K562 (cell line): ENCODE data around the gene KCNN4. TPM values are rescaled to one million over a fixed set of nuclear protein-coding genes. Genes with fewer than 3 reads are reported as not detected.

Source experiments
- CEBPG ChIP-seq, 3 experiments: fragments of 200-800 bp in 1 of 3; sonication (Bioruptor generic) in 1 of 3; sonication (generic) in 1 of 3; formaldehyde crosslinking in 1 of 3; IDR thresholded peaks in 2 of 3; conservative IDR thresholded peaks in 1 of 3; 2 replicates each; pipeline versions ENCODE4 v1.6.1 to v1.8.0; 2016 to 2022; ENCODE audit warnings: missing compliant biosample characterization in 2 of 3, missing genetic modification characterization in 2 of 3, mild to moderate bottlenecking in 1 of 3, missing genetic modification reagents in 1 of 3
- ELF4 ChIP-seq: fragments of 450-650 bp; formaldehyde crosslinking; IDR thresholded peaks from 2 replicates; pipeline ENCODE4 v1.4.0; 2022; ENCODE audit warnings: missing genetic modification characterization
- EZH2 ChIP-seq: IDR thresholded peaks from 2 replicates; pipeline ENCODE4 v1.6.1; 2012; ENCODE audit warnings: low read depth, mild to moderate bottlenecking, inconsistent platforms, low read length, borderline replicate concordance
- FOS ChIP-seq: IDR thresholded peaks from 3 replicates; pipeline ENCODE4 v1.6.1; 2011; ENCODE audit not compliant: insufficient read length; ENCODE audit errors: extremely low read depth
- GTF2B ChIP-seq: IDR thresholded peaks from 2 replicates; pipeline ENCODE4 v1.6.1; 2011; ENCODE audit not compliant: insufficient read length; ENCODE audit errors: extremely low read depth
- GTF3C2 ChIP-seq: IDR thresholded peaks from 3 replicates; pipeline ENCODE4 v1.6.1; 2011; ENCODE audit warnings: borderline replicate concordance, mild to moderate bottlenecking, moderate library complexity; ENCODE audit not compliant: insufficient read length; ENCODE audit errors: extremely low read depth
- HCFC1 ChIP-seq: IDR thresholded peaks from 2 replicates; pipeline ENCODE4 v1.6.1; 2012; ENCODE audit warnings: low read depth, low read length, improper control_type of control experiment
- MIER1 ChIP-seq: fragments of 450-650 bp; IDR thresholded peaks from 2 replicates; pipeline ENCODE4 v1.6.1; 2016; ENCODE audit warnings: antibody characterized with exemption, mild to moderate bottlenecking, low read depth
- NR2C2 ChIP-seq, 2 experiments: fragments of 200-800 bp in 1 of 2; sonication (Bioruptor generic) in 1 of 2; sonication (generic) in 1 of 2; formaldehyde crosslinking in 1 of 2; IDR thresholded peaks; 2 replicates each; pipeline versions ENCODE4 v1.6.1 to v1.8.0; 2016 to 2022; ENCODE audit warnings: mild to moderate bottlenecking in 1 of 2, missing compliant biosample characterization in 1 of 2, missing genetic modification characterization in 1 of 2, missing genetic modification reagents in 1 of 2
- OTX1 ChIP-seq: fragments of 450-650 bp; formaldehyde crosslinking; IDR thresholded peaks from 2 replicates; pipeline ENCODE4 v1.4.0; 2022; ENCODE audit warnings: mild to moderate bottlenecking
- PTBP1 ChIP-seq: fragments of 200-400 bp; formaldehyde crosslinking; IDR thresholded peaks from 2 replicates; pipeline ENCODE4 v1.6.1; 2017; ENCODE audit warnings: low read depth, low read length
- SRSF9 ChIP-seq: fragments of 200-400 bp; formaldehyde crosslinking; IDR thresholded peaks from 2 replicates; pipeline ENCODE4 v1.6.1; 2017; ENCODE audit warnings: low read depth, low read length, borderline replicate concordance
- TRIM28 ChIP-seq: fragments of 450-650 bp; IDR thresholded peaks from 2 replicates; pipeline ENCODE4 v1.6.1; 2017
- ZBTB1 ChIP-seq: sonication (generic); formaldehyde crosslinking; IDR thresholded peaks from 2 replicates; pipeline ENCODE4 v1.8.1; 2023; ENCODE audit warnings: missing genetic modification reagents, low read depth, mild to moderate bottlenecking, borderline replicate concordance
- ZNF253 ChIP-seq: fragments of 250-450 bp; sonication (Bioruptor Pico); conservative IDR thresholded peaks from 2 replicates; pipeline ENCODE4 v1.6.1; 2021; ENCODE audit warnings: mild to moderate bottlenecking
- polyA plus RNA-seq, 8 experiments: library from polyadenylated mRNA; depleted of rRNA in 4 of 8; stranded (reverse) in 5 of 8; unstranded in 3 of 8; fragments of >200 nt; fragmentation: Nextera tagmentation in 2 of 8; fragmentation: Illumina TruSeq in 1 of 8; extraction: Ambion mirVana in 2 of 8; extraction: Trizol in 1 of 8; gene quantifications; 2 replicates each; pipeline versions ENCODE4 v1.2.1 to v1.2.3, GENCODE V29; 2011 to 2014; ENCODE audit warnings: inconsistent platforms in 1 of 8, missing spikeins in 1 of 8
- total RNA-seq, 7 experiments: library from RNA; depleted of rRNA in 6 of 7; stranded (reverse); fragments of >200 nt in 6 of 7; fragmentation: Illumina TruSeq in 2 of 7; extraction: Trizol in 2 of 7; gene quantifications; 2 replicates each; pipeline versions ENCODE4 v1.2.1 to v1.2.3, GENCODE V29; 2011 to 2021; ENCODE audit warnings: low replicate concordance in 1 of 7
- TF ChIP-seq, protein P1 (sequence below): fragments of 450-650 bp; IDR thresholded peaks from 2 replicates; pipeline ENCODE4 v1.6.1; 2017; ENCODE audit warnings: mild to moderate bottlenecking, moderate library complexity
- TF ChIP-seq, protein P2 (sequence below): fragments of 450-650 bp; IDR thresholded peaks from 2 replicates; pipeline ENCODE4 v1.6.1; 2018; ENCODE audit warnings: mild to moderate bottlenecking, low read depth; ENCODE audit not compliant: partially characterized antibody
- TF ChIP-seq, protein P3 (sequence below), 2 experiments: IDR thresholded peaks; 2 replicates each; pipeline ENCODE4 v1.6.1; 2011; ENCODE audit warnings: borderline replicate concordance in 1 of 2, control low read depth in 1 of 2, low read depth in 1 of 2, low read length in 1 of 2, mild to moderate bottlenecking in 1 of 2, mixed read lengths in 1 of 2, moderate library complexity in 1 of 2; ENCODE audit not compliant: insufficient read depth in 1 of 2, insufficient read length in 1 of 2, poor library complexity in 1 of 2, severe bottlenecking in 1 of 2; ENCODE audit errors: extremely low read depth in 1 of 2

The KCNN4 gene
- total and polyA plus RNA-seq, 9 of the 15 experiments (the other 6 are each of a cell fraction or from before 2014, with no cell fraction given), result 0.53 to 37.7 (median 25.9) TPM

DNA sequence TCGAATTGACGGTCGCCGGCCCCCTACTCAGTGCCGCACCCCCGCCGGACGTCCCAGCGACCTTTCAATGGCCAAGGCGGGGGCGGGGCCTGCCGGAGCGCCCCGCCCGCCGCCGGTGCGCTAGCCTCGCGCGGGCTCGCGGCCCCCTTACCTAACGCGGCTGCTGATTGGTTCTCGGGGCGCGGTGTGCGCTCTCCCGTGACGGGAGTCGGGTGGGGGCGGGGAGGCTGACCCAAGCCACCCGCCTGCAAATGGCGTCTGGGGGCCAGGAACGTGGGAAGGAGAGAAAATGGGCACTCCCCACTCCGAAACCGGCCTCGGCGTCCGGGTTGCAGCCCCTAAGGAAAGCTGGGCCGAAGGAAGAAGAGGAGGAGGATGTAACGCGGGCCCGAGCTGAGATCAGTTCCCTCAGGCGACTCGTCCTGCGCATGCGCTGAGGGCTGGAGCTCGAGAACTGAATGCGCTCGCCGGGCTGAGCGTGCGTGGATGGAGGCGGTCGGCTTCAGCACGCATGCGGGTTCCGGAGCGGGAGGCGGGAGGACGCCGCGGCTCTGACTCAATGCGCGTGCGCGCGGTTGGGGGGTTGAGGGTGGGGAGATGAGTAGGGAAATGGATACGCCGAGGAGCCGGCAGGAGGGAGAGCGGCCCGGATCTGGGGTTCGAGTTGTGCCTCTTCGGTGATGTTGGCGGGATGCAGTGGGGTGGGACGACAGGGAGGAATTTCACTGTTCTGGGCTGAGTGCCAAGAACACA lies 26.1 kb downstream of the KCNN4 start, which contains the start of gene SMG9 (continued):
- TF ChIP-seq OTX1 (CRISPR knock-in tag) (peak; percentile 19; the same call in 1 of the 2 replicates), EZH2 (no peak), PTBP1 (no peak), CEBPG (CRISPR knock-in tag; IDR thresholded peaks at IDR 0.05) (no peak), CEBPG (tag; conservative IDR thresholded peaks at IDR 0.05 in 1 of 2, IDR thresholded peaks at IDR 0.05 in 1 of 2) (no peak), GTF3C2 (no peak), MIER1 (no peak), FOS (peak; percentile 26), GTF2B (no peak), ZBTB1 (CRISPR knock-in tag) (peak; percentile 63; the same call in 1 of the 2 replicates), NR2C2 (CRISPR knock-in tag; IDR thresholded peaks at IDR 0.05) (no peak), NR2C2 (tag; IDR thresholded peaks at IDR 0.05) (peak; percentile 46), ELF4 (no peak), ZNF253 (CRISPR knock-in tag) (no peak), TRIM28 (no peak), HCFC1 (no peak; the same call in none of the 2 replicates), SRSF9 (no peak)
- TF ChIP-seq, protein P1, sequence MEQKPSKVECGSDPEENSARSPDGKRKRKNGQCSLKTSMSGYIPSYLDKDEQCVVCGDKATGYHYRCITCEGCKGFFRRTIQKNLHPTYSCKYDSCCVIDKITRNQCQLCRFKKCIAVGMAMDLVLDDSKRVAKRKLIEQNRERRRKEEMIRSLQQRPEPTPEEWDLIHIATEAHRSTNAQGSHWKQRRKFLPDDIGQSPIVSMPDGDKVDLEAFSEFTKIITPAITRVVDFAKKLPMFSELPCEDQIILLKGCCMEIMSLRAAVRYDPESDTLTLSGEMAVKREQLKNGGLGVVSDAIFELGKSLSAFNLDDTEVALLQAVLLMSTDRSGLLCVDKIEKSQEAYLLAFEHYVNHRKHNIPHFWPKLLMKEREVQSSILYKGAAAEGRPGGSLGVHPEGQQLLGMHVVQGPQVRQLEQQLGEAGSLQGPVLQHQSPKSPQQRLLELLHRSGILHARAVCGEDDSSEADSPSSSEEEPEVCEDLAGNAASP, result no peak
- TF ChIP-seq, protein P2, sequence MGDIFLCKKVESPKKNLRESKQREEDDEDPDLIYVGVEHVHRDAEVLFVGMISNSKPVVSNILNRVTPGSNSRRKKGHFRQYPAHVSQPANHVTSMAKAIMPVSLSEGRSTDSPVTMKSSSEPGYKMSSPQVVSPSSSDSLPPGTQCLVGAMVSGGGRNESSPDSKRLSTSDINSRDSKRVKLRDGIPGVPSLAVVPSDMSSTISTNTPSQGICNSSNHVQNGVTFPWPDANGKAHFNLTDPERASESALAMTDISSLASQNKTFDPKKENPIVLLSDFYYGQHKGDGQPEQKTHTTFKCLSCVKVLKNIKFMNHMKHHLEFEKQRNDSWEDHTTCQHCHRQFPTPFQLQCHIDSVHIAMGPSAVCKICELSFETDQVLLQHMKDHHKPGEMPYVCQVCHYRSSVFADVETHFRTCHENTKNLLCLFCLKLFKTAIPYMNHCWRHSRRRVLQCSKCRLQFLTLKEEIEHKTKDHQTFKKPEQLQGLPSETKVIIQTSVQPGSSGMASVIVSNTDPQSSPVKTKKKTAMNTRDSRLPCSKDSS, result no peak
- TF ChIP-seq, protein P3, sequence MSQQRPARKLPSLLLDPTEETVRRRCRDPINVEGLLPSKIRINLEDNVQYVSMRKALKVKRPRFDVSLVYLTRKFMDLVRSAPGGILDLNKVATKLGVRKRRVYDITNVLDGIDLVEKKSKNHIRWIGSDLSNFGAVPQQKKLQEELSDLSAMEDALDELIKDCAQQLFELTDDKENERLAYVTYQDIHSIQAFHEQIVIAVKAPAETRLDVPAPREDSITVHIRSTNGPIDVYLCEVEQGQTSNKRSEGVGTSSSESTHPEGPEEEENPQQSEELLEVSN (IDR thresholded peaks at IDR 0.05; ENCODE audit: borderline replicate concordance in 1 of 2, extremely low read depth in 1 of 2, insufficient read depth in 1 of 2, insufficient read length in 1 of 2, low read depth in 1 of 2, low read length in 1 of 2, poor library complexity in 1 of 2, severe bottlenecking in 1 of 2), result peak; percentile 51 to 85
